HEK293T (cell line): ENCODE results near the gene DNAJC1.

ENCODE experiments used
- ARNT ChIP-seq: fragments of 450-650 bp; IDR thresholded peaks from 2 replicates; pipeline ENCODE4 v1.6.1; 2017; ENCODE audit warnings: mild to moderate bottlenecking
- BHLHE40 ChIP-seq: fragments of 450-650 bp; IDR thresholded peaks from 2 replicates; pipeline ENCODE4 v1.6.1; 2016; ENCODE audit warnings: mild to moderate bottlenecking, moderate library complexity, borderline replicate concordance
- CTBP1 ChIP-seq: fragments of 450-650 bp; IDR thresholded peaks from 2 replicates; pipeline ENCODE4 v1.6.1; 2016; ENCODE audit warnings: borderline replicate concordance
- ELF4 ChIP-seq: fragments of 450-650 bp; IDR thresholded peaks from 2 replicates; pipeline ENCODE4 v1.6.1; 2017; ENCODE audit warnings: antibody characterized with exemption
- FOXM1 ChIP-seq: fragments of 450-650 bp; IDR thresholded peaks from 2 replicates; pipeline ENCODE4 v1.6.1; 2017; ENCODE audit warnings: mild to moderate bottlenecking, borderline replicate concordance
- HDGF ChIP-seq: fragments of 450-650 bp; IDR thresholded peaks from 2 replicates; pipeline ENCODE4 v1.6.1; 2017; ENCODE audit warnings: antibody characterized with exemption, borderline replicate concordance
- LEF1 ChIP-seq: fragments of 450-650 bp; IDR thresholded peaks from 2 replicates; pipeline ENCODE4 v1.6.1; 2017; ENCODE audit warnings: mild to moderate bottlenecking, borderline replicate concordance
- NFRKB ChIP-seq: fragments of 450-650 bp; IDR thresholded peaks from 2 replicates; pipeline ENCODE4 v1.6.1; 2016; ENCODE audit warnings: mild to moderate bottlenecking, moderate library complexity
- SP1 ChIP-seq: fragments of 450-650 bp; IDR thresholded peaks from 2 replicates; pipeline ENCODE4 v1.6.1; 2017
- SUZ12 ChIP-seq: fragments of 450-650 bp; IDR thresholded peaks from 2 replicates; pipeline ENCODE4 v1.6.1; 2016; ENCODE audit warnings: mild to moderate bottlenecking
- ZNF384 ChIP-seq: fragments of 450-650 bp; IDR thresholded peaks from 2 replicates; pipeline ENCODE4 v1.6.1; 2016

DNA sequence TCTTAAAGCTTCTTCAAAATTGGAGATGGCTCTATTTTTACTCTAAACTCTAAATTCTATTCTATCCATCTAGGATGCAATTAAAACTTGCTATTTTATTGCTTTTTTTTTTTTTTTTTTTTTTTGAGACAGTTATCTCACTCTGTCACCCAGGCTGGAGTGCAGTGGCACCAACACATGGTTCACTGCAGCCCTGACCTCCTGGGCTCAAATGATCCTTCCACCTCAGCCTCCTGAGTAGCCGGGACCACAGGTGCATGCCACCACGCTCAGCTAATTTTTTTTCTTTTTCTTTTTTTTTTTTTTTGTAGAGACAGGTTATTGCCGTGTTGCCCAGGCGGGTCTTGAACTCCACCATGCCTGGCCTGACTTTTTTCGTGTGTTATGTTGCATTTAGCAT is 41.2 kb downstream of the DNAJC1 start:
- TF ChIP-seq ARNT (no peak), CTBP1 (no peak), LEF1 (no peak), SP1 (no peak), HDGF (no peak), FOXM1 (no peak), SUZ12 (no peak), NFRKB (no peak), ELF4 (no peak), ZNF384 (no peak), BHLHE40 (no peak)
